Jurkat, Clone E6-1 (cell line): ENCODE results near the gene RNF183. TPM values are rescaled to one million over a fixed set of nuclear protein-coding genes. Genes with fewer than 3 reads are reported as not detected.

Experiments
- DNase-seq: peaks from one replicate; pipeline ENCODE4 v3.0.0-alpha.2; 2011; ENCODE audit warnings: low read depth, low spot score
- H3K4me3 ChIP-seq: 2 replicates; pipeline ENCODE4 v1.5.1; 2011; ENCODE audit warnings: mild to moderate bottlenecking, low read length, control low read depth, moderate library complexity
- polyA plus RNA-seq: library from polyadenylated mRNA; unstranded; fragments of >200 nt; gene quantifications from one replicate; pipeline ENCODE4 v1.2.1, GENCODE V29; 2012; ENCODE audit warnings: missing spikeins; ENCODE audit not compliant: insufficient read length, insufficient read depth

Gene RNF183, protein sequence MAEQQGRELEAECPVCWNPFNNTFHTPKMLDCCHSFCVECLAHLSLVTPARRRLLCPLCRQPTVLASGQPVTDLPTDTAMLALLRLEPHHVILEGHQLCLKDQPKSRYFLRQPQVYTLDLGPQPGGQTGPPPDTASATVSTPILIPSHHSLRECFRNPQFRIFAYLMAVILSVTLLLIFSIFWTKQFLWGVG
- polyA plus RNA-seq, result not detected

DNA sequence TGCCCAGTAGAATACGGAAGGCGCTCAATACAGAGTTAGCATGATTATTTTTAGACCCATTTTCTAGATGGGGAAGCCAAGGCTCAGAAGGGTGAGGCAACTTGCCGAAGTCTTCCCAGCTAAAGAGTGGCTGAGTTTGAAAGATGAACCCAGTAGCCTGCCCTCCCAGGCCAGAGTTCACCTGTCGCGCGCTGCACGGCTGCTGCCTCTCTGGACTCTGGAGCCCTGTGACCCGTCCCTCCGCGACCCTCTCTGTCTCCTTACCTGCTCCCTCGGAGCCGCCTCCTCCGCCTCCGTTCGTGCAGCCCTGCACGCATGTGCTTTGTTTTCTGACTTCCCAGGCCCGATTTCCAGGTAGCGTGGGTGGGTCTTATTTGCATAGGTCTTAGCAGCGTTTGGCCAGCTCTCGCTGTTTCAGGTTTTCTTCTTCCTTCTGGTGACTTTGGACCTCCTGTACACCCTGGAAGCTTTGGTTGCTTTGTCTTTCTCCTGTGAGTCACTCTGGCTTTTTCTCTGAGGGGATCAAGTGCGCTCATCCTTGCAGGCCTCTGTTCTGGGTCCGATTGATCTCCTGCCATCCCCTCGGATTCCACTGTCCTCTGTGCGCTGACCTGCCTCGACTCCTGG, at the start of gene RNF183:
Gene RNF183 (minus strand): TSS at position 585 of the 627 bp plus-strand sequence. CDS start 5,192 bp downstream, outside the sequence.
- H3K4me3 ChIP-seq, result no peak within 1 kb of the TSS

DNA sequence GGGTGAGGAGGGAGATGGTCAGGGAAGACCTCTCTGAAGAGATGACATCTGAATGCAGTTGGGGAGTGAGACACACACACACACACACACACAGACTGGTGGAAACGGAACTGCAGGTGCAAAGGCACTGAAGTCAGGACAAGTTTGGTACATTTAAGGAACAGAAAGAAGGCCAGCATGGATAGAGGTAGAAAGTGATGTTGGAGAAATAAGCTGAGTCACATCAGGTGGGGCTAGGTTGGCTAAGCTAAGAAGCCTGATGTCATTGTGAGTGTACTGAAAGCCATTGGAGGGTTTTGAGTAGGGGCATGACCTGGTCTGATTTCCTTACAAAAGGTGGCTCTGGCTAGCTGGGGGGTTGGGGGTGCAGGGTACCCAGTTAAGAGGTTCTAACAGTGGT, 49.2 kb upstream of the RNF183 start:
- no peak overlapping the region for H3K4me3 ChIP-seq
- no peak for DNase-seq

More for the DNA sequence above, at the start of gene RNF183:
- no peak for DNase-seq

DNA sequence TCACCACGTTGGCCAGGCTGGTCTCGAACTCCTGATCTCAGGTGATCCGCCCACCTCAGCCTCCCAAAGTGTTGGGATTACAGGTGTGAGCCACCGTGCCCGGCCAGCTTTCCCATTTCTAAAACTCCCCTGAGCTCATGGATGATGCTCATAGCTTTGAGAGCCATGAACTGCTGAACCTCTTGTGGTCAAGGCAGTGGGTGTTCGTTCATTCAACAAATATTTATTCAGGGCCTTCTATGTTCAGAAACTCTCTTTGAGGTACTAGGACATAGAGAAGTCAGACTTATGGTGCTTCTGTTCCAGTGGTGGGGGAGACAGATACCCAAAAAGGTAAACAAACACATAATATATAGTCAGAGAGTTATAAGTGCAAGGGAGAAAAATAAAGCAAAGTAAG, 48.8 kb upstream of the RNF183 start:
- DNase-seq, result no peak
- no peak overlapping the region for H3K4me3 ChIP-seq

DNA sequence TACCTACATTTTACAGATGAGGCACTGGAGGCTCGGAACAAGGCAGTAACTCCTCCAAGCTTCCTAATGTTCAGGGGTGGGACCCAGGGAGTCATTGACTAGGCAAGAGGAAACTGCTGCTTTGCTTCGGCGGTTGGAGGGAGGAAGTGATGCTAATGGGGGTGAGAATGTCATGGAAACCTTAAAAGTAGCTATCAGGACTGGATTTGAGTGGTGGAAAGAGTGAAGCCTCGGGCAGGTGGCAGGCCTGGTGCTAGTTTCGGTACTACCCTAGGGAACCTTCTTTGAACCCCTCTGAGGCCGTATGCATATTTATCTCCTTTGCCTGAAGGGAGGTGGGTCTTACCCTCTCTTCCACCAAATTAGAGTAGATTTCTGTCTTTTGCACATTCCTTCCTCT, 47.8 kb upstream of the RNF183 start:
- peak overlapping the region; percentile 62 for H3K4me3 ChIP-seq
- peak; percentile 50 for DNase-seq

DNA sequence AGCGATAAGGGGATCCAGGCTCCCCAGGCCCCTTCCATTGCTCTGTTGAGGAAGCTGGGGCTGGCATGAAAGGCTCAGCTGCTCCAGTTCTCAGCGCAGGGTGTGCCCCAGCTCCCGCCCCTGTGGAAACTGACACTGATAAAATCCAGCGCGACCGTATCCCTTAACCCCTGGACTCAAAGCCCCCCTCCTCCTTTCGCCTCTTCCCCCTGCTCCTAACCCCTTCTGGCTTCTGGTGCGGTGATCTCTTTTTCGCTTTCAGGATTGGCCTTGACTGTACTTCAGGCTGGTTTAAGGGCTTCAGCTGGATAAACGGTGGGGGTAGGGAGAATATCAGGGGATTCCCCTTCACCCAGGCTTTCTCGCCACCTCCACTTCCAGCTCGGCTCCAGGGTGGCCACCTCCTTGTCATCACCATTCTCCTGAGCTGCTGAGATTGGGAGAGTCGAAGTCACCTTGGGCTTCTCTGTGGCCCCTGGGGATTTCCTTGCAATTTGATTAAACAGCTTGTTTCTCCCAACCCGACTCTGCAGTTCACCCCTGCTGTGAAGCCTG, 47.0 kb upstream of the RNF183 start:
- H3K4me3 ChIP-seq, result peak overlapping the region; percentile 62
- DNase-seq, result no peak

DNA sequence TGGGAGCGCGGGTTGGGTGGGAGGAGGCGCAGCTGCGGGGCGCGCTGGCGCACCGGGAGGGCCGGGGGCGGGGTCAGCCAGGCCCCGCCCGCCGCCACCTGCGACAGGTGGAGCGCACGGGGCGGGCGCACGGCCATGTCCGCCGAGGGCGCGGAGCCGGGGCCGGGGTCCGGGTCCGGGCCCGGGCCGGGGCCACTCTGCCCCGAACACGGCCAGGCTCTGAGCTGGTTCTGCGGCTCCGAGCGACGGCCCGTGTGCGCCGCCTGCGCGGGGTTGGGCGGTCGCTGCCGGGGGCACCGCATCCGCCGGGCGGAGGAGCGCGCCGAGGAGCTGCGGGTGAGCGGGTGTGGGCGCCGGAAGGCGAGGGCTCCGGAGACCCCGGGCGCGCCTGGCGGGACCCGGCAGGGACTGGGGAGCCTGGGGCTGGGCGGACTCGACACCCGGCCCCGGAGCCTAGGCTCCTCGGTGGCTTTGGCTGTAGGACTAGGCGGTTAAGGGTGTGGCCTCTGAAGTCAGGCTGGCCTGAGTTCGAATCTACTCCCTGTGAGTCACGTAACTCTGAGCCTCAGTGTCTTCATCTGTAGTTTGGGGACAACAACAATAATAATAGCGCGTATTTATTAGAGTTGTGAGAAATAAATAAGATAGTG, 46.4 kb upstream of the RNF183 start, which contains the start of gene BSPRY:
Gene BSPRY (plus strand): TSS at position 97 of the 650 bp plus-strand sequence. CDS start 39 bp downstream, at position 136.
- no peak for DNase-seq
- H3K4me3 ChIP-seq, result peak within 1 kb of the TSS; percentile 62

DNA sequence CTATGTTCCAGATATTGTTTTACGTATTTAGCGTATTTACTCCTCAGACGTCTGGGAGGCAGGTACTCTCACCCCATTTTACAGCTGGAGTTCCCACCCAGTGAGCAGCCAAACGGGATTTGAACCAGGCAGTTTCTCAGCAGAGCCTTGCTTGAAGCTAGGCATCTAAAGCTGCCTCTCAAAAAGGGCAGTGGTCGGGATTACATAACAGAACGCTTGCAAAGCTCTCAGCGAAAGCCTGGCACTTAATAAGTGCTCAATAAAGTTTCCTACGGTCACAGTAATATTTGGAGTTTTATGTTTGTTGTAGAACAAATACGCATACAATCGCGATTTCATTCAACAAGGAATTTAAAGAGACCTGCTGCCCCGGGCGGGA, 45.9 kb upstream of the RNF183 start:
- DNase-seq, result no peak
- H3K4me3 ChIP-seq, result peak overlapping the region; percentile 62

DNA sequence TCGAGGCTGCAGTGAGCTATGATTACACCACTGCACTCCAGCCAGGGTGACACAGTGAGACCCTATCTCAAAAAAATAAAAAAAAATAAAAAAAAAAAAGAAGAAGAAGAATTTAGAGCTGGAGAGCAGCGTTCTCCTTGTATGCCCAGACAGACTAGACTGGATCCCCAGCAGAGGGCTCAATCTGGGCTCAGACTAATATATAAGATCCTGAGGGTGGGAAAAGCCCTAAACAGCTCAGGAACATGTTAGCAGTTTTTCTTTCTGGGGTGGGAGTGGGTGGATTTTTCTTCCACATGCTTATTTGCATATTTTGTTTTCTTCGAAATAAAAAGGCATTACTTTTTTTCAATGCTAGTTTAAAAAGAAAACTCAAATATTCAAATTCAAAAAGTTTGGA, 45.3 kb upstream of the RNF183 start:
- no peak overlapping the region for H3K4me3 ChIP-seq
- no peak for DNase-seq

DNA sequence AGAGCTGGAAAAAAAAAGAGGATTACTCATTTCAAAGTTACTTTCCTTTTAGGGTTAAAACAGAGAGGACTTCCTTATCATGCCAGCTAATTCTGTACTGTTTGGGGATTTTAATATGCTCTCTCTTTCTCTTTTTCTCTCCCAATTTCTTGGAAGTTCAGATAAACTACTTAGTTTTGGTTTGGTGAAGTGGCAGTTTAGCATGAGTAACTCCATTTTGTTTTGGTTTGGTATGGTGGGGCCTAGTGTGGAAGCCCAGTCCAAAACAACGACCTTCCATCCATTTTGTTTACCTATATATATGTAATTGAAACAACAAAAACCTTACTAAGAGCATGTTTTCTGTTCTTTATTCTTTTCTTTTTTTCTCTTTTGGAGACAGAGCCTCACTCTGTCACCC, 42.5 kb upstream of the RNF183 start:
- H3K4me3 ChIP-seq, result no peak overlapping the region
- DNase-seq, result no peak

DNA sequence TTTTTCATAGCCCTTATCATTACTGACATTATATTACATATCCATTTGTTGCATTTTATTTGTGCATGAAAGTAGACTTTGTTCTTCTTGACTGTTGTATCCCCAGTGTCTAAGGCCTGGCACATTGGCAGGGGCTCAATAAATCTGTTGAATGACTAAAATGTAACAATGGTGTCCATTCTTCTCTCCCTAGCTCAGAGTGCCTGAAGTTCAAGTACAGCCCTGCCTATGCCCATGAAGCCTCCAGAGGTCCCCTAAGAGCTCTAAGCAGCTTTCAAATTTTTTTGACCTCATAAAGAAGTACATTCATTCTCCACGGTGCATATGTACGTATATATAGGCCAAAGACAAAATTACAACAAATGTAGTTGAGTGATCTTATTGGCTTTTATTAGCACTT, 42.0 kb upstream of the RNF183 start:
- no peak overlapping the region for H3K4me3 ChIP-seq
- no peak for DNase-seq

DNA sequence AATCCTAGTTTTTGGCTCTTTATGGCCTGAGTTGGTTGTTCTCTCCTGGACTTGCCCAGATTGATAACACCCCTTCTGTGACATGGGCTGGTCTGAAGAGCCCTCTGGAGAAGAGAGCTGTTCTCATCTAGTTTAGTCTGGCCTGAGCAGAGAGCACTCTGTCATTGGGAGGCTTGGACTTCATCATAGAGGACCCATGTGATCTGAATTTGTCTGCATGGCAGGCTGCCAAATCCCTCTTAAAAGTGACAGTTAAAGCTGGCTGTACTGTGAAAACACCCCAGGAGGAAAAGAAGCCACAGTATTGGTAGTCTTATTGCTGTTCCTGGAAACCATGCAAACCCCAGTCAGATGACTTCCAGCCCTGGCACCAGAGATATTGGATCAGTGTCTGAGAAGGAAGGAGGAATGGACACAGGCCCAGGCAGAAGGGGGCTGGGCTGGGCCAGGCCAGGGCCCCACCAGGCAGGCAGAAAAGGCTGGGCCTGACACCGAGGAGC, 40.6 kb upstream of the RNF183 start:
- DNase-seq, result peak; percentile 62
- H3K4me3 ChIP-seq, result no peak overlapping the region

DNA sequence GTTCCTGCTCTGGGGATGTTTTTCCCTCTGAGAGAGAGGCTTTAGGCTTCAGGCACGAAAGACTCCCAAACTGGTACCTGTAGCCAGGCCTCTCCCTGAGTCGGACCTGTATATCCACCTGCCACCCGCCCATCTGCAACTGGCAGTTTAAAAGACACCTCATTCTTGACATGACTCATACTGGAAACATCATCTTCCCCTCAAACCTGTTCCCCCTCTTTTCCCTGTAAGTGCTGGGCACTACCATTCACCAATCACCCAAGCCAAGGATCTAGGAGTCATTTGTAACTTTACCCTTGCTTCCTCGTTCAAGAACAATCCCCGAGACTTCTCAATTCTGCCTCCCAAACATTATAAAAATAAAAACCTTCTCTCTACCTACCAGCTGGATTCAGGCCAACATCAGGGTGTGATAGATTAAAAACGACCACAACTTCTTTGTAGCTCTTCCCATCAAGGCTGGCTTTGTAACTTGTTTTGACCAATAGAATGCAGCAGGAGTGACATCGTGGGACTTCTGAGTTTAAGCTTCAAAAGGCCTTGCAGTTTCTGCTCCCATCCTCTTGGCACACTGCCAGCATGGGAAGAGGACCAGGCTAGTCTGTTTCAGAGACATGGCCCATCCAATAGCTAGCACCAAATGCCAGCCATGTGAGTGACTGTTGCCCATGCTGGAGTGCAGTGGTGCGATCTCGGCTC, 38.7 kb upstream of the RNF183 start:
- H3K4me3 ChIP-seq, result no peak overlapping the region
- DNase-seq, result peak; percentile 81

DNA sequence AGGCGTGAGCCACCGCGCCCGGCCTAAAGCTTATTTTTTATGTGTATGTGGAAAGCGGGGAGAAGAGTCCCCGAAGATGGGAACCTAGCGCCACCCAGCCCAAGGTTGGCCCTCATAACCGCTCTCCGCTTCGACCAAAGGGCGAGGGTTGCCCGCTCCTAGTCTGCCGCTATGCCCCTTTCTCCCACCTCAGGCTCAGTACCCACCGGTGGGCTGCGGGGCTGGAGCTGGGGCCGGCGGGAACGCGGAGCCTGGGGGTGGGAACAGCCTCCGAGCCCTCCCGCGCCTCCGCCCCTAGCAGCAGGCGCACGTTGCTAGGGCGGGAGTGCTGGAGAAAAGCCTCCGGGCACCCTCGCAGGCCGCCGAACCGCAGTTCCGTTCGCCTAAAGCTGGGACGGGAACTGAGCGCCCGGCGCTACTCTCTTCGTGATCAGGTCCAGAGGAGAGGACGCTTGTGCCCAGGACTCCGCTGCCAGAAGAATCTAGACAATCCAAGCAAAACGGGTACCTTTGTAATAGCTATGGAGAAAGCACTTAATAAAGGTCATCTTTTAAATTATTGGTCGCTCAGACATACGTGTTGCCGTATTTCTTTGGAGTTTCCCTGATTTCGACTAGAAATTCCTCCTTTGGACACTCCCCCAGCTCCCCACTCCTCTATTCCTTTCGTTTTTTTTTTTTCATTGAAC, 37.0 kb upstream of the RNF183 start, which contains the start of gene WDR31:
Gene WDR31 (minus strand): TSS at position 265 of the 689 bp plus-strand sequence. CDS start 8,253 bp downstream, outside the sequence.
- peak within 1 kb of the TSS; percentile 79 for H3K4me3 ChIP-seq

DNA sequence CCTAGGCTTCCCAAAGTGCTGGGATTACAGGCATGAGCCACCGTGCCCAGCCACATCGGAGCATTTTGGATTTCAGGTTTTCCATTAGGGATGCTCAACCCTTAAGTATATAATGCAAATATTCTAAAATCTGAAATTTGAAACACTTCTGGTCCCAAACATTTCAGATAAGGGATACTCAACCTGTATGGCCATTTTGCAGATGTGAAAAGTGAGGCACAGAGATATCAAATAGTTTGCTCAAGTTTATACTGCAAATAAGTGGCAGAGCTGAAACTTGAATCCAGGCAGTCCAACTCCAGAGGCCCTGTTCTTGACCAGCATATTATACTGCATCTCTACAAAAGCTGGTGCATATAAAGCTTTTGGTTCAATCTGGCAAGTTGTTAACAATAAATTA, 34.5 kb upstream of the RNF183 start:
- no peak for DNase-seq
- no peak overlapping the region for H3K4me3 ChIP-seq

More for the DNA sequence above, 37.0 kb upstream of the RNF183 start, which contains the start of gene WDR31:
- peak; percentile 74 for DNase-seq

DNA sequence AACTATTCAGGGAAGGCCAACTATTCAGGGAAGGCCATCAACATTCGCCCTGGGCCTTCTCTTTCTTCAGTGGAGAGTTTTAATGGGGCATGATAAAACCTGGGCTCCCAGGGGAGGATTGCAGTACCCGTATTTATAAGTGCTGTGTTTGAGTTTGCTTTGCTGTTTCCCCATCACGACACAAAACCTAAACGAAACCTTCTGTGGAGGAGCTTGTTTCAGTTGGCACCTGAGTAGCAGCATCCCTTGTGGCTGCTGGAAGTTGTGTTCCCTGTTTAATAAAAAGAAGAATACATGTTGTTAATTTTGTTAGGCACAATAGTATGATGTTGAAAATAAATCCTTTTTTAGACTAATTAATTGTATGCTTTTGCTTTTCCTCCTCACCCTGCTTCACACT, 28.6 kb upstream of the RNF183 start:
- H3K4me3 ChIP-seq, result no peak overlapping the region

DNA sequence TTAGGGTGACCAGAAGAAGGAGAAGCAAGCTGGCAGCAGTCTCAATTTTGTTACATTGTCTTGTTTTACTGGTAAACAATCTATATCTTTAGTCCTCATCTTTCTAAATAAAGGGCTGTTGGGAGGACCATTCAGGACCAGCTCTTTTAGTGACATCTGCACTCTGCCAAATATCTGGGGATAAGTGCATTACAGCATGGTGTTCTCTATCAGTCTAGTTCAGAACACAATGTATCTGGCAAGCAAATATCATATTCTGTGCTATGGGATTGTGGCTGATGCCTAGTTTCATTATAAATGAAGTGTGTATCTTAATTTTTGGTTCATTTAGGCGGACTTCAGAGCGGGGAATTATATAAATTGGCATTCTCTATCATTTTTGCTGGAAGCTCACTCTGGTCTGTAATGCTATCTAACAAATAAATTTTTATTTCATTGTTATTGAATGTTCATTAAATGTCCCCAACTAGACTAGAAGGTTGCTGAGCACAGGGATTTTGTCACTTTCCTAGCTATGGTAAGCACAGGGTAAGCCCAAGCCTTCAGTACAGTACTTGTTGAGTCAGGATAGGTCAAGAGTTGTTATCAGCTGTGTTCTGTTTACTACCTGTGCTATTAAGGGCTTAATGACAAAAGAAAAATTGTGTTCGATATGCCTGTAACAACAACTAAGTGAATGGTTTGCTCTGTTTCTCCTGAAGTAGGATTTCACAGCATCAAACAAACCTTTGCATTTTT, 25.0 kb upstream of the RNF183 start:
- DNase-seq, result no peak
- no peak overlapping the region for H3K4me3 ChIP-seq

More for the DNA sequence above, 28.6 kb upstream of the RNF183 start:
- DNase-seq, result no peak

DNA sequence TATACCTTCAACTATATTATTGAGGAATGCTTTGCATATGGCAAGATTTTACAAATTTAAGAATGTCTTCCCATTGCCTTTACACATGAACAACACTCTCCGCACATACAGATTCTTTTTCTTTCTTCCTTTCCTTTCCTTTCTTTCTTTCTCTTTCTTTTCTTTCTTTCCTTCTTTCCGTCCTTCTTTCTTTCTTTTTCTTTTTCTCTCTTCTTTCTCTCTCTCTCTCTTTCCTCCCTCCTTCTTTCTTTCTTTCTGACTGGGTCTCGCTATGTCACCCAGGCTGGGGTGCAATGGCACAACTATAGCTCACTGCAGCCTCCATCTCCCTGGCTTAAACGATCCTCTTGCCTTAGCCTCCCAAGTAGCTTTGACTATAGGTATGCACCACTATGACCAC, 23.1 kb upstream of the RNF183 start:
- DNase-seq, result no peak
- no peak overlapping the region for H3K4me3 ChIP-seq

DNA sequence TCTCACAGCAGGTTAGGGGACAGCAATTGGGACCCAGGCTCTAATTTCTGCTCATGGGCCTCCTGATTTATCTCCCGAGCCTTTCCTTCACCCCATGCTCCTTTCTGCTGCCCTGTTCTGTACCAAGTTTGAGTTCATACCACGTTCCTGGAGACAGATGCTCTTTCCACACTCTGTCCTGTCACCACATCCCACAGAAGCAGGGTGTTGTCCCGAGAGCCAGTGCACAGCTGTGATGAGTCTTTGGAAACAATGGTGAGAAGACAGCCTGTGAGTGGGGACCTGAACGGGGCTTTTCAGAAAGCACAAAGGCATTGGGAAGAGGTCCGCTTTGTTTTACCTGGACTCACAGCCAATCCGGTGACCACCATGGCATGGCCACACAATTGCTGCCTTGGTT, 19.5 kb upstream of the RNF183 start:
- no peak for DNase-seq
- H3K4me3 ChIP-seq, result no peak overlapping the region
